Activated CD8-positive, alpha-beta memory T cell treated with anti-CD3 and anti-CD28 coated beads for 48 hours (primary cell): Measurements from ENCODE around the gene CFAP92.
"Not testable (repeated sequence)": the region's sequence is repeated elsewhere in the genome, so short reads cannot be mapped to it uniquely, and the experiment has no call there.

Experiments
- DNase-seq, 3 experiments: peaks; one replicate each; pipeline ENCODE4 v3.0.0-alpha.2; 2020; ENCODE audit warnings: low read depth in 2 of 3, low spot score in 2 of 3

CFAP92 gene

GRCh38 chr3:128867200-128868125 is 126.4 kb downstream of the CFAP92 start:
- DNase-seq, result no peak

DNA sequence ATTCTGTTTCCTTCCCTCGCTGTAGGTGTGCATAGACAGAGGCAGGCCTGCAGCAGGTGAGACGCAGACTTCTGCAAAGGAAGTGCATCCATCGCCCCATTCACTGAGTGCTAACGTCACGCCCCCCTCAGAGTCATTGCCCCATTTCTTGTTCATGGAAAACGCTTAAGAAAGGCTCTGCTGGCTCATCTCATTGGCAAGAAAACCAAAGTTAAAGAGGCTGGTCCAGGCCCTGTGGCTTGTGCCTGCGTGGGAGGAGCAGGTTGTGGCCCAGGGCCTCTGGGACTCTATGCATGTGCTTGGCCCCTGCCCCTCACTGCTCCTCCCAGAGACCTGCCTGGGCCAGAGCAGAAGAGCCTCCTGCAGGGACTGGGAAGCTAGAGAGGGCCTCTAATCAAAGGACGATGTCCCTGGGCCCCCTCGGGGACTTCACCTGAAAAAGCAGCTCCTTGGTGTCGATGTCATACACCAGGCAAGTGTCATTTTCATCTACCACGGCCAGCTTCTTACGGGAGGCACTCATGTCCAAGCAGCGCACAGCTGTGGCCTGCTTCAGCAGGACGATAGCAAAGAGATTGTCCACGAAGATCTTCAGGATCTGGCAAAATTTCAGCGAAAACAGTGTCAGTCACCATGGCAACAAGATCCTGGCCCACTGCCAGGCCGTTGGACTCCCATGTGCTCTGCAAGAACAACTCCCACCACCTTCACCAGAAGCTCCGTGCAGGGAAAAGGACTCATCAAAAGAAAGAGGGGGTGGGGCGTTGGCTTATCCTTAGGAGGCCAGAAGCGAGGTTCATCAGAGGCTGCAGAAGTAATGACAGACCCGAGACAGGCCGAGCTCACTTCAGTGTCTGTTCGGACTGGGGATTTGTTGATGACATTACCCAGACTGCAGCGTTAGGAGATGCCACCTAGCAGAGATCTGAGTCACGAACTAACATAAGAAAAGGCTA is 128.7 kb downstream of the CFAP92 start:
- not testable (repeated sequence) for DNase-seq

DNA sequence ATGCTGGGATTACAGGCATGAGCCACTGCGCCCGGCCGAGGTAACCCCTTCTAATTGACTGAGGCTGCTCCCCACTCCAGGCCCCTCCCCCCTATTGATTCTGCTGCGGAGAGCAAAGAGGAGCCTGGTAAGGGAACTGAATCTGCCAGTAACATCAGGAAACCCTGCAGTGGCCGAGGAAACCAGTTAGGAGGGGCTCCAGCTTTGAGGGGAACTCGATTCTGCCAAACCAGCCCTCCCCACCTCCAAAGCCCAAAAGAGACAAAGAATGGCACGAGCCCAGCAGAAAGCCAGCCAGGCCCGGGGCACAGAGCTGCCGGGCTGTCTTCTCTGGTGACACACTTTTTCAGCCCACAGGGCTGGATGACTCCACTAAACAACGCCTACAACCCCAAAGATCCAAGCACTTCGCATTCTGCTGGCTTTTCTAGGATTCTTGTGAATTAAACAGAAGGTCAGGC is 129.5 kb downstream of the CFAP92 start:
- no peak for DNase-seq

DNA sequence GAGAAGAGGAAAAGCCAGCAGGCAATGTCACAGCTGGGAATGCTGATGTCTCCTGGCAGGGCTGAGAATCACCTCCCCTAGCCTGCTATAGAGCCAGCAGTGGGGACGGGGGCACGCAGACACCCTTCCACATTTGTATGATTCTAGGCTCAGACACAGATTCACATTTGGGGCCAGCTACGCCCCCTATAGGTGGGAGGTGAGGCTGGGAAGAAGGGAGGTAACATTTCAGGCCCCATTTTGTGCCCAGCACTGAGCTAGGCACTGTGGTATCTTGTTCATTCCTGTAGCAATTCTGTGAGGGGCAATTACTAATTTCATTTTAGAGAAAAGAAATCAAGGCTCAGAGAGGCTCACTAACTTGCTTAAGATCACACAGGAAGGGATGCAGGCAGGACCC is 130.3 kb downstream of the CFAP92 start:
- DNase-seq, result no peak

DNA sequence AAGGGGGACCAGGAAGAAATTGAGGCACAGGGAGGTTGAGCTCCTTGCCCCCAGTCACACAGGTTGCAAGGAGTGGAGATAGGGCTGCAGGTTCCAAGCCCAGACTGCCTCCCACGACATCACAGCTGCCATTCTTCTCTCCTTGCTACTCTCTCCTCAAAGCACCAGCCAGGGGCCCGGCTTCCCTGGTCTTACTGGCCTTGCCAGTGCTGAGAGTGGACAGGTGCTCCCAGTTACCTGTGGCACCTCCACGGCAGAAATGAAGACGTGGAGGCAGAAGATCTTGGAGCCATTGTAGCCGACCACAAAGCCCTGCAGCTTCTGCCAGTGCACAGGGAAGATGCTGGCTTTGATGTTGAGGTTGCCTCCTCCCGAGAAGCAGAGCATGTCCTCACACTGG is 132.4 kb downstream of the CFAP92 start:
- no peak for DNase-seq
